Liver (tissue), 9 donors: ENCODE data around the gene PCID2. TPM values are rescaled to one million over a fixed set of nuclear protein-coding genes. Genes with fewer than 3 reads are reported as not detected.

Experiments
- DNase-seq: peaks from one replicate; pipeline ENCODE4 v3.0.0-alpha.2; 2017; ENCODE audit warnings: low spot score
- H3K27ac ChIP-seq, 2 donors: one replicate each; pipeline ENCODE4 v1.7.0; 2013; ENCODE audit warnings: inconsistent platforms in 2 of 2, low read length in 2 of 2, control low read depth in 1 of 2, low read depth in 1 of 2, mild to moderate bottlenecking in 1 of 2
- H3K27me3 ChIP-seq, 4 donors: one replicate each; pipeline versions ENCODE4 v1.6.1 to v1.7.0; 2013; ENCODE audit warnings: low read length in 3 of 4, inconsistent platforms in 1 of 4, mild to moderate bottlenecking in 1 of 4, moderate library complexity in 1 of 4; ENCODE audit not compliant: control insufficient read depth in 4 of 4, insufficient read depth in 4 of 4
- H3K36me3 ChIP-seq, 4 donors: one replicate each; pipeline versions ENCODE4 v1.6.1 to v1.7.0; 2013; ENCODE audit warnings: low read length in 3 of 4, mild to moderate bottlenecking in 3 of 4, low read depth in 1 of 4, moderate library complexity in 1 of 4; ENCODE audit not compliant: control insufficient read depth in 4 of 4, insufficient read depth in 3 of 4
- H3K4me1 ChIP-seq, 4 donors: one replicate each; pipeline versions ENCODE4 v1.6.1 to v1.7.0; 2013; ENCODE audit warnings: low read length in 3 of 4, mild to moderate bottlenecking in 3 of 4, moderate library complexity in 1 of 4; ENCODE audit not compliant: control insufficient read depth in 4 of 4, insufficient read depth in 4 of 4
- H3K4me3 ChIP-seq, 3 donors: one replicate each; pipeline versions ENCODE4 v1.6.1 to v1.7.0; 2013; ENCODE audit warnings: low read length in 3 of 3, control low read depth in 1 of 3, low read depth in 1 of 3, mild to moderate bottlenecking in 1 of 3
- H3K9ac ChIP-seq, 2 donors: one replicate each; pipeline ENCODE4 v1.7.0; 2013; ENCODE audit warnings: low read length in 2 of 2, mild to moderate bottlenecking in 2 of 2, moderate library complexity in 2 of 2, control low read depth in 1 of 2, low read depth in 1 of 2
- H3K9me3 ChIP-seq, 4 donors: one replicate each; pipeline versions ENCODE4 v1.6.1 to v1.7.0; 2013; ENCODE audit warnings: low read length in 3 of 4; ENCODE audit not compliant: control insufficient read depth in 4 of 4
- EGR1 ChIP-seq, 2 donors: IDR thresholded peaks; 2 replicates each; pipeline ENCODE4 v1.6.1; 2016 to 2018; ENCODE audit warnings: antibody characterized with exemption in 2 of 2, low read depth in 2 of 2
- FOXA1 ChIP-seq: IDR thresholded peaks from 2 replicates; pipeline ENCODE4 v1.6.1; 2016; ENCODE audit warnings: antibody characterized with exemption
- FOXA2 ChIP-seq: IDR thresholded peaks from 2 replicates; pipeline ENCODE4 v1.6.1; 2016; ENCODE audit warnings: antibody characterized with exemption
- GABPA ChIP-seq, 2 donors: IDR thresholded peaks in 1 of 2; conservative IDR thresholded peaks in 1 of 2; 2 replicates each; pipeline ENCODE4 v1.6.1; 2016; ENCODE audit warnings: antibody characterized with exemption in 2 of 2, mild to moderate bottlenecking in 1 of 2, moderate library complexity in 1 of 2
- HNF4A ChIP-seq, 2 donors: conservative IDR thresholded peaks; 2 replicates each; pipeline ENCODE4 v1.6.1; 2016; ENCODE audit warnings: antibody characterized with exemption in 2 of 2, mild to moderate bottlenecking in 2 of 2
- HNF4G ChIP-seq: IDR thresholded peaks from 2 replicates; pipeline ENCODE4 v1.6.1; 2016; ENCODE audit warnings: antibody characterized with exemption
- NR2F2 ChIP-seq: IDR thresholded peaks from 2 replicates; pipeline ENCODE4 v1.6.1; 2016; ENCODE audit warnings: antibody characterized with exemption
- RAD21 ChIP-seq, 2 donors: IDR thresholded peaks; 2 replicates each; pipeline ENCODE4 v1.6.1; 2016; ENCODE audit warnings: antibody characterized with exemption in 2 of 2, mild to moderate bottlenecking in 2 of 2
- REST ChIP-seq: IDR thresholded peaks from 2 replicates; pipeline ENCODE4 v1.6.1; 2016; ENCODE audit warnings: antibody characterized with exemption, mild to moderate bottlenecking
- RXRA ChIP-seq, 2 donors: IDR thresholded peaks; 2 replicates each; pipeline ENCODE4 v1.6.1; 2017 to 2018; ENCODE audit warnings: antibody characterized with exemption in 2 of 2, mild to moderate bottlenecking in 1 of 2
- SP1 ChIP-seq: IDR thresholded peaks from 2 replicates; pipeline ENCODE4 v1.6.1; 2018; ENCODE audit warnings: antibody characterized with exemption, mild to moderate bottlenecking
- TAF1 ChIP-seq: conservative IDR thresholded peaks from 2 replicates; pipeline ENCODE4 v1.6.1; 2016; ENCODE audit warnings: antibody characterized with exemption, mild to moderate bottlenecking
- YY1 ChIP-seq: IDR thresholded peaks from 2 replicates; pipeline ENCODE4 v1.6.1; 2016; ENCODE audit warnings: antibody characterized with exemption, mild to moderate bottlenecking
- ZBTB33 ChIP-seq: IDR thresholded peaks from 2 replicates; pipeline ENCODE4 v1.6.1; 2016; ENCODE audit warnings: antibody characterized with exemption
- WGBS: extraction: QIAGEN DNeasy Blood & Tissue Kit; methylation state at CpG from one replicate; pipeline ENCODE4 v1.1.7; 2013; 5-methylcytosine and 5-hydroxymethylcytosine counted together
- polyA plus RNA-seq, 2 donors: library from polyadenylated mRNA; stranded (reverse) in 1 of 2; unstranded in 1 of 2; fragments of 200-250 nt in 1 of 2; fragments of >200 nt in 1 of 2; fragmentation: Nextera tagmentation in 1 of 2; extraction: Ambion mirVana in 1 of 2; gene quantifications; one replicate each; pipeline versions ENCODE4 v1.2.1 to v1.2.3, GENCODE V29; 2013 to 2015
- total RNA-seq, 2 donors: library from RNA; depleted of rRNA; stranded (reverse); fragments of >200 nt; gene quantifications; one replicate each; pipeline ENCODE4 v1.2.3, GENCODE V29; 2014
- TF ChIP-seq, protein P1 (sequence below): IDR thresholded peaks from 2 replicates; pipeline ENCODE4 v1.6.1; 2016; ENCODE audit warnings: antibody characterized with exemption
- TF ChIP-seq, protein P2 (sequence below): fragments of 150-350 bp; IDR thresholded peaks from 2 replicates; pipeline ENCODE4 v1.5.1; 2017; ENCODE audit warnings: improper control_type of control experiment, low read depth, low read length; ENCODE audit not compliant: missing input control
- donor health status: healthy.
- donor health status: healthy.
- donor health status: healthy.
- donor health status: healthy.
- donor health status: healthy.

PCID2 gene
- total and polyA plus RNA-seq, 4 donors = 13.8 to 39.1 (median 22.7) TPM

- Histone ChIP-seq H3K4me1 (no peaks in the 10 kb centered on the region), H3K9ac (no peak overlapping the region), H3K27me3 (no peaks in the 10 kb centered on the region), H3K4me3 (no peak overlapping the region), H3K36me3 (peaks cover 0 to 21% (median 7%) of the 10 kb centered on the region in 4 donors), H3K9me3 (no peaks in the 10 kb centered on the region), H3K27ac (no peak overlapping the region)
- 79% methylated on average over 60 of the region's 60 CpGs for WGBS
- TF ChIP-seq EGR1 (IDR thresholded peaks at IDR 0.05; ENCODE audit: low read depth in 2 of 2) = no peak
- no peak for TF ChIP-seq RXRA (IDR thresholded peaks at IDR 0.05)
- no peak for TF ChIP-seq ZBTB33
- no peak for TF ChIP-seq REST
- TF ChIP-seq HNF4G = no peak
- TF ChIP-seq GABPA (IDR thresholded peaks at IDR 0.05 in 1 of 2, conservative IDR thresholded peaks at IDR 0.05 in 1 of 2) = no peak
- no peak for TF ChIP-seq TAF1
- no peak for TF ChIP-seq SP1
- no peak for TF ChIP-seq HNF4A (conservative IDR thresholded peaks at IDR 0.05)
- TF ChIP-seq FOXA1 = no peak
- peak; percentile 43 for DNase-seq
These were observed 78.3 kb downstream of the PCID2 start for GRCh38 chr13:113129921-113130750.

GRCh38 chr13:113129480-113129879, 79.0 kb downstream of the PCID2 start:
- peaks cover 0 to 21% (median 7%) of the 10 kb centered on the region in 4 donors for H3K36me3 ChIP-seq
- DNase-seq = no peak
- no peak overlapping the region for H3K9ac ChIP-seq
- no peak overlapping the region for H3K4me3 ChIP-seq
- no peak overlapping the region for H3K27ac ChIP-seq
- TF ChIP-seq, protein P1, sequence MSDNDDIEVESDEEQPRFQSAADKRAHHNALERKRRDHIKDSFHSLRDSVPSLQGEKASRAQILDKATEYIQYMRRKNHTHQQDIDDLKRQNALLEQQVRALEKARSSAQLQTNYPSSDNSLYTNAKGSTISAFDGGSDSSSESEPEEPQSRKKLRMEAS = no peak
- TF ChIP-seq FOXA2 = no peak
- TF ChIP-seq HNF4G = no peak
- no peak for TF ChIP-seq RAD21 (IDR thresholded peaks at IDR 0.05)
- TF ChIP-seq, protein P2, sequence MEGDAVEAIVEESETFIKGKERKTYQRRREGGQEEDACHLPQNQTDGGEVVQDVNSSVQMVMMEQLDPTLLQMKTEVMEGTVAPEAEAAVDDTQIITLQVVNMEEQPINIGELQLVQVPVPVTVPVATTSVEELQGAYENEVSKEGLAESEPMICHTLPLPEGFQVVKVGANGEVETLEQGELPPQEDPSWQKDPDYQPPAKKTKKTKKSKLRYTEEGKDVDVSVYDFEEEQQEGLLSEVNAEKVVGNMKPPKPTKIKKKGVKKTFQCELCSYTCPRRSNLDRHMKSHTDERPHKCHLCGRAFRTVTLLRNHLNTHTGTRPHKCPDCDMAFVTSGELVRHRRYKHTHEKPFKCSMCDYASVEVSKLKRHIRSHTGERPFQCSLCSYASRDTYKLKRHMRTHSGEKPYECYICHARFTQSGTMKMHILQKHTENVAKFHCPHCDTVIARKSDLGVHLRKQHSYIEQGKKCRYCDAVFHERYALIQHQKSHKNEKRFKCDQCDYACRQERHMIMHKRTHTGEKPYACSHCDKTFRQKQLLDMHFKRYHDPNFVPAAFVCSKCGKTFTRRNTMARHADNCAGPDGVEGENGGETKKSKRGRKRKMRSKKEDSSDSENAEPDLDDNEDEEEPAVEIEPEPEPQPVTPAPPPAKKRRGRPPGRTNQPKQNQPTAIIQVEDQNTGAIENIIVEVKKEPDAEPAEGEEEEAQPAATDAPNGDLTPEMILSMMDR = no peak
- no peak for TF ChIP-seq GABPA (IDR thresholded peaks at IDR 0.05 in 1 of 2, conservative IDR thresholded peaks at IDR 0.05 in 1 of 2)
- TF ChIP-seq ZBTB33 = no peak
- no peak for TF ChIP-seq FOXA1
- TF ChIP-seq NR2F2 = no peak
- no peak for TF ChIP-seq RXRA (IDR thresholded peaks at IDR 0.05)
- no peak for TF ChIP-seq REST
- no peak for TF ChIP-seq YY1
- H3K27me3 ChIP-seq = no peaks in the 10 kb centered on the region
- peaks cover 0 to under 1% (median 0%) of the 10 kb centered on the region in 4 donors for H3K4me1 ChIP-seq
- WGBS = 91% methylated on average over 27 of the region's 27 CpGs
- no peaks in the 10 kb centered on the region for H3K9me3 ChIP-seq
